Tibial nerve (tissue), 4 donors: ENCODE results near the gene KIF15. TPM values are rescaled to one million over a fixed set of nuclear protein-coding genes. Genes with fewer than 3 reads are reported as not detected.

Source experiments
- DNase-seq, 2 donors: peaks; one replicate each; pipeline ENCODE4 v3.0.0-alpha.2; 2019; ENCODE audit warnings: low spot score in 2 of 2
- H3K27ac ChIP-seq, 4 donors: fragments of 200-600 bp; sonication (generic) in 3 of 4; one replicate each; pipeline ENCODE4 v1.5.1; 2017 to 2019; ENCODE audit warnings: mild to moderate bottlenecking in 1 of 4
- H3K27me3 ChIP-seq, 2 donors: fragments of 200-600 bp; sonication (generic) in 1 of 2; one replicate each; pipeline versions ENCODE4 v1.5.1 to v1.6.0; 2017 to 2019
- H3K36me3 ChIP-seq, 3 donors: fragments of 200-600 bp; sonication (generic); one replicate each; pipeline ENCODE4 v1.5.1; 2018 to 2019
- H3K4me1 ChIP-seq, 4 donors: fragments of 200-600 bp; sonication (generic) in 3 of 4; one replicate each; pipeline ENCODE4 v1.5.1; 2017 to 2019
- H3K4me3 ChIP-seq, 4 donors: fragments of 200-600 bp; sonication (generic) in 3 of 4; one replicate each; pipeline ENCODE4 v1.5.1; 2017 to 2019; ENCODE audit warnings: mild to moderate bottlenecking in 1 of 4, moderate library complexity in 1 of 4
- H3K9me3 ChIP-seq, 4 donors: fragments of 200-600 bp; sonication (generic) in 3 of 4; one replicate each; pipeline ENCODE4 v1.5.1; 2017 to 2019
- CTCF ChIP-seq, 5 experiments: fragments of 200-600 bp in 3 of 5; fragments of 450-650 bp in 2 of 5; sonication (generic) in 3 of 5; IDR thresholded peaks; one replicate each; pipeline ENCODE4 v1.5.1; 2016 to 2019; ENCODE audit warnings: antibody characterized with exemption in 5 of 5, mild to moderate bottlenecking in 3 of 5, moderate library complexity in 2 of 5
- EP300 ChIP-seq, 2 donors: sonication (generic); formaldehyde crosslinking; IDR thresholded peaks; one replicate each; pipeline ENCODE4 v1.6.1; 2017; ENCODE audit warnings: antibody characterized with exemption in 2 of 2, mild to moderate bottlenecking in 1 of 2
- POLR2A ChIP-seq, 2 donors: fragments of 450-650 bp; IDR thresholded peaks; one replicate each; pipeline ENCODE4 v1.6.1; 2017; ENCODE audit warnings: antibody characterized with exemption in 2 of 2, mild to moderate bottlenecking in 2 of 2, moderate library complexity in 2 of 2
- WGBS, 2 donors: methylation state at CpG; one replicate each; pipeline ENCODE4 v1.1.5; 2018; 5-methylcytosine and 5-hydroxymethylcytosine counted together
- total RNA-seq, 4 donors: library from RNA; depleted of rRNA; stranded (reverse); fragments of >200 nt; gene quantifications; one replicate each; pipeline ENCODE4 v1.1.0, GENCODE V29; 2016

KIF15 gene
- total RNA-seq, 4 donors from 2014 or later = 0.60 to 0.87 (median 0.71) TPM

DNA sequence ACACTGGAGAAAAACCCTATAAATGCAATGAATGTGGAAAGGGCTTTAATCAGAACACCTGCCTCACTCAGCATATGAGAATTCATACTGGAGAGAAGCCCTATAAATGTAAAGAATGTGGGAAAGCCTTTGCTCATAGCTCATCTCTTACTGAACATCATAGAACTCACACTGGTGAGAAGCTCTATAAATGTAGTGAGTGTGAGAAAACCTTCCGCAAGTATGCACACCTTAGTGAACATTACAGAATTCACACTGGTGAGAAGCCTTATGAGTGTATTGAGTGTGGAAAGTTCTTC is 39.5 kb upstream of the KIF15 start:
- H3K4me1 ChIP-seq = no peaks in the 10 kb centered on the region
- peaks cover 11 to 100% (median 54%) of the 10 kb centered on the region in 4 donors for H3K9me3 ChIP-seq
- H3K27ac ChIP-seq = no peak overlapping the region
- peaks cover 0 to 84% (median 12%) of the 10 kb centered on the region in 3 donors for H3K36me3 ChIP-seq
- TF ChIP-seq CTCF (IDR thresholded peaks at IDR 0.05) (no peak), EP300 (IDR thresholded peaks at IDR 0.05) (no peak), POLR2A (IDR thresholded peaks at IDR 0.05) (no peak)
- WGBS, 2 donors = 100% methylated on average over 1 of the region's 1 CpG
- no peak overlapping the region for H3K4me3 ChIP-seq
- no peaks in the 10 kb centered on the region for H3K27me3 ChIP-seq
- no peak for DNase-seq

GRCh38 chr3:44729384-44729910 is 32.1 kb upstream of the KIF15 start, which contains the start of gene ZNF501:
Gene ZNF501 (plus strand): TSS chr3:44729635. CDS start chr3:44734422, 4,787 bp downstream.
- no peaks in the 10 kb centered on the region for H3K27me3 ChIP-seq
- H3K4me3 ChIP-seq = peak within 1 kb of the TSS; percentile 47 to 86 (median 66)
- 0 to 1% methylated on average over 35 to 46 of the region's 46 CpGs for WGBS, 2 donors
- peak within 1 kb of the TSS in 1 of 4 donors; percentile 75 for H3K27ac ChIP-seq
- peaks cover 0 to 75% (median 38%) of the 10 kb centered on the region in 4 donors for H3K9me3 ChIP-seq
- DNase-seq = peak; percentile 80 to 91
- H3K4me1 ChIP-seq = peaks cover 0 to 18% (median 0%) of the 10 kb centered on the region in 4 donors
- peaks cover 0 to 55% (median 16%) of the 10 kb centered on the region in 3 donors for H3K36me3 ChIP-seq
- peak in 1 of 2 donors; percentile 19 for TF ChIP-seq POLR2A (IDR thresholded peaks at IDR 0.05)
- TF ChIP-seq EP300 (IDR thresholded peaks at IDR 0.05) = peak in 1 of 2 donors; percentile 83
- TF ChIP-seq CTCF (IDR thresholded peaks at IDR 0.05) = no peak

DNA sequence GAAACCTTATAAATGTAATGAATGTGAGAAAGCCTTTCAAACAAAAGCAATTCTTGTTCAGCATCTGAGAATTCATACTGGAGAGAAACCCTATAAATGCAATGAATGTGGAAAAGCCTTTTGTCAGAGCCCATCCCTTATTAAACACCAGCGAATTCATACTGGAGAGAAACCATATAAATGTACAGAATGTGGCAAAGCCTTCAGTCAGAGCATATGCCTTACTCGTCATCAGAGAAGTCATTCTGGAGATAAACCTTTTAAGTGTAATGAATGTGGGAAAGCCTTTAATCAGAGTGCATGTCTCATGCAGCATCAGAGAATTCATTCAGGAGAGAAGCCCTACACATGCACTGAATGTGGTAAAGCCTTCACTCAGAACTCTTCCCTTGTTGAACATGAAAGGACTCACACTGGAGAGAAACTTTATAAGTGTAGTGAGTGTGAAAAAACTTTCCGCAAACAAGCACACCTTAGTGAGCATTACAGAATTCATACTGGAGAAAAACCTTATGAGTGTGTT is 26.9 kb upstream of the KIF15 start:
- H3K4me3 ChIP-seq = no peak overlapping the region
- no peak for DNase-seq
- TF ChIP-seq CTCF (IDR thresholded peaks at IDR 0.05) (no peak), POLR2A (IDR thresholded peaks at IDR 0.05) (no peak), EP300 (IDR thresholded peaks at IDR 0.05) (no peak)
- peaks cover 0 to 71% (median 16%) of the 10 kb centered on the region in 3 donors for H3K36me3 ChIP-seq
- H3K9me3 ChIP-seq = peaks cover 5 to 93% (median 57%) of the 10 kb centered on the region in 4 donors
- no peak overlapping the region for H3K27ac ChIP-seq
- H3K4me1 ChIP-seq = peaks cover 0 to 10% (median 0%) of the 10 kb centered on the region in 4 donors
- no peaks in the 10 kb centered on the region for H3K27me3 ChIP-seq
- whole genome bisulfite sequencing, 2 donors = 94 to 96% methylated on average over 3 of the region's 3 CpGs

DNA sequence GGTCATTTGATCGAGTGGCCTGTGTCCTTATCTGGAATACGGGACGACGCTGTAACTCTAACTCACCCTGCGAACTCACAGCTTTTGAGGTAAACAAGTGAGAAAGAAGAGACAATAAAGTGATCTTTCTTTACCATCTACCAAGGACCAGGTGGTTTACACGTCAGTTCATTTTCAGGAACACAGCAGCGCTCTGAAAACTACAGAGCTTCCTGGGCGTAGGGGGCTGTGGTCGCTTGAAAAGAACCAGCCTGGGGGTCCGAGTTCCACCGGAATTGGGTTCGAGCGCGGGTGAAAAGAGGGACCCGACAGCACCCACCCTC is 532 bp upstream of the KIF15 start:
- Histone ChIP-seq H3K4me3 (peak overlapping the region; percentile 82 to 91 (median 86)), H3K9me3 (peaks cover 0 to 21% (median 7%) of the 10 kb centered on the region in 4 donors), H3K27me3 (no peaks in the 10 kb centered on the region), H3K4me1 (peaks cover 0 to 22% (median 4%) of the 10 kb centered on the region in 4 donors), H3K36me3 (peaks cover 0 to 41% (median 0%) of the 10 kb centered on the region in 3 donors), H3K27ac (peak overlapping the region in 3 of 4 donors; percentile 63 to 86 (median 83))
- no peak for DNase-seq
- TF ChIP-seq CTCF (IDR thresholded peaks at IDR 0.05) (no peak), EP300 (IDR thresholded peaks at IDR 0.05) (no peak)
- 4 to 6% methylated on average over 15 of the region's 15 CpGs for WGBS, 2 donors

DNA sequence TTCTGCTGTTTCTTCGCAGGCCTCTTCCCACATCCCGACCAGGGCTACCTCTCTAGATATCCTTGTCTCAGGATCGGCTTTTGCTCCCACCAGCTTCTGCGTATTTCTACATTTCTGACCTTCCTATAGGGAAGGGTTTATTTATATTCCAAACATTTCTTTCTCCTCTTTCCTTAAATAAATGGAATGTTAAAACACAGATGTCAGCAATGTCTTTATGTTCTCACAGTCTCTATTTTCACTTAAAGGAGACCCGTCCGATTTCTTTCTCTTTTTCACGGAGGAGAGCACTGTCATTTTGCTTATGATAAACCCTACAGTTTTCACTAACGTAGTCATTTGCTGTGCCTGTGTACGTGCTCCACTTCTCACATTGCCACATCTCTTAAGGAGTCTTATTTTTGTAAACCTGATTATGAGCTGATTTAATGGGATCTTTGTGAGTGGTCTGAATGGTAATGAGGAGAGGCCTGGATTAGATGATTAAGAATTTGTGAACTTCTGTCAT is 630 bp downstream of the KIF15 start:
- Histone ChIP-seq H3K36me3 (peaks cover 0 to 30% (median 0%) of the 10 kb centered on the region in 3 donors), H3K27ac (peak overlapping the region in 1 of 4 donors; percentile 86), H3K4me1 (peaks cover 0 to 22% (median 4%) of the 10 kb centered on the region in 4 donors), H3K4me3 (peak overlapping the region; percentile 82 to 91 (median 86)), H3K9me3 (peaks cover 0 to 18% (median 6%) of the 10 kb centered on the region in 4 donors), H3K27me3 (no peaks in the 10 kb centered on the region)
- TF ChIP-seq EP300 (IDR thresholded peaks at IDR 0.05) = no peak
- no peak for TF ChIP-seq CTCF (IDR thresholded peaks at IDR 0.05)
- TF ChIP-seq POLR2A (IDR thresholded peaks at IDR 0.05) = no peak
- WGBS, 2 donors = 1 to 2% methylated on average over 9 of the region's 9 CpGs
- no peak for DNase-seq
